ENCODE data around the gene CZIB. TPM values are rescaled to one million over a fixed set of nuclear protein-coding genes. Genes with fewer than 3 reads are reported as not detected.
"Not testable (repeated sequence)": the region's sequence is repeated elsewhere in the genome, so short reads cannot be mapped to it uniquely, and the experiment has no call there.

The CZIB gene
- total and polyA plus RNA-seq, 8 donors, result 12.1 to 66.9 (median 18.6) TPM

DNA sequence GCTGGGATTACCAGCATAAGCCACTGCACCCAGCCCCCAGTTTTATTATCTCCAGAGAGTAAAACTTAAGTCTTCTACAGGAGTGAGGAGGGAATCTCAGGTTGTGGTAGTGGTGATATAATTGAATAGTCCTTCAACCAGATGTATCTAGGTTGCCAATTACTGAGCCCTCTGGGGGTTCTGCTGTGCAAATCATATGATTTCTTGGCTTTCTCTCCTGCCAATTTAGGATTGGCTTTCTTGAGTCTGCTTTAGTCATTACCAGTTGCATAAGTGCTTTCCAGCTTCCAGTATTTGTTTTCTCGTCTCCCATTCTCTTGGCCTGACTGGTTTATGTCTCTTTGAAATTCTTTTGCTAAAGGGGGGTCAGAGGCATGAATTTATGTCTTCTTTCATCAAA lies 12.7 kb downstream of the CZIB start:
- no peaks in the 10 kb centered on the region for H3K4me1 ChIP-seq
- H3K4me3 ChIP-seq, result no peak overlapping the region
- H3K27me3 ChIP-seq, result no peaks in the 10 kb centered on the region
- DNase-seq (no peak), ATAC-seq (no peak), FAIRE-seq (no peak)
- TF ChIP-seq, protein P1, sequence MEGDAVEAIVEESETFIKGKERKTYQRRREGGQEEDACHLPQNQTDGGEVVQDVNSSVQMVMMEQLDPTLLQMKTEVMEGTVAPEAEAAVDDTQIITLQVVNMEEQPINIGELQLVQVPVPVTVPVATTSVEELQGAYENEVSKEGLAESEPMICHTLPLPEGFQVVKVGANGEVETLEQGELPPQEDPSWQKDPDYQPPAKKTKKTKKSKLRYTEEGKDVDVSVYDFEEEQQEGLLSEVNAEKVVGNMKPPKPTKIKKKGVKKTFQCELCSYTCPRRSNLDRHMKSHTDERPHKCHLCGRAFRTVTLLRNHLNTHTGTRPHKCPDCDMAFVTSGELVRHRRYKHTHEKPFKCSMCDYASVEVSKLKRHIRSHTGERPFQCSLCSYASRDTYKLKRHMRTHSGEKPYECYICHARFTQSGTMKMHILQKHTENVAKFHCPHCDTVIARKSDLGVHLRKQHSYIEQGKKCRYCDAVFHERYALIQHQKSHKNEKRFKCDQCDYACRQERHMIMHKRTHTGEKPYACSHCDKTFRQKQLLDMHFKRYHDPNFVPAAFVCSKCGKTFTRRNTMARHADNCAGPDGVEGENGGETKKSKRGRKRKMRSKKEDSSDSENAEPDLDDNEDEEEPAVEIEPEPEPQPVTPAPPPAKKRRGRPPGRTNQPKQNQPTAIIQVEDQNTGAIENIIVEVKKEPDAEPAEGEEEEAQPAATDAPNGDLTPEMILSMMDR (IDR thresholded peaks at IDR 0.05), result no peak
- no peak overlapping the region for H3K27ac ChIP-seq
- H3K9me3 ChIP-seq, result no peaks in the 10 kb centered on the region
- H3K36me3 ChIP-seq, result peaks cover 4 to 57% (median 37%) of the 10 kb centered on the region in 3 donors
- WGBS, 2 donors, result 87 to 93% methylated on average over 1 of the region's 1 CpG
- intact Hi-C loops (cut with DNase I), result no loop called here

DNA sequence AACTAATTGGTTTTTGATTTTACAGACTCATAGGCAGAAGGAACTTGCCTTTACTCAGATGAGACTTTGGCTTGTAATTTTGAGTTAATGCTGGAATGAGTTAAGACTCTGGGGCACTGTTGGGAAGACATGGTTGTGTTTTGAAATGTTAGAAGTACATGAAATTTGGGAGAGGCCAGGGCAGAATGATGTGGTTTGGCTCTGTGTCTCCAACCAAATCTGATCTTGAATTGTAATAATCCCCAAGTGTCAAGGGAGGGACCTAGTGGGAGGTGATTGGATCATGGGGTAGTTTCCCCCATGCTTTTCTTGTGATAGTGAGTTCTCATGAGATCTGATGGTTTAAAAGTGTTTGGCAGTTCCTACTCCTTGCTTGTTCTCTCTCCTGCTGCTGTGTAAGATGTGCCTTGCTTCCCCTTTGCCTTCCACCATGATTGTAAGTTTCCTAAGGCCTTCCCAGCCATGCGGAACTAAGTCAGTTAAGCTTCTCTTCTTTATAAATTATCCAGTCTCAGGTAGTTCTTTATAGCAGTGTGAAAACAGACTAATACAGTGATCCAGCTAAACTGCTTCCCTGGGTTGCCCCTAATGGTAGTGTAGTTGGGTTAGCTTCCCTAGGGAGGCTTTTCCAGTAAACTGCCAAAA lies 13.6 kb downstream of the CZIB start:
- Histone ChIP-seq H3K27me3 (no peaks in the 10 kb centered on the region), H3K4me1 (no peaks in the 10 kb centered on the region), H3K4me3 (no peak overlapping the region), H3K36me3 (peaks cover 7 to 65% (median 35%) of the 10 kb centered on the region in 3 donors), H3K27ac (no peak overlapping the region), H3K9me3 (no peaks in the 10 kb centered on the region)
- ATAC-seq (no peak), DNase-seq (no peak), FAIRE-seq (no peak)
- intact Hi-C loops (cut with DNase I), result no loop called here
- WGBS, 2 donors, result 100% methylated on average over 1 of the region's 1 CpG
- TF ChIP-seq, protein P1 (IDR thresholded peaks at IDR 0.05), result no peak

DNA sequence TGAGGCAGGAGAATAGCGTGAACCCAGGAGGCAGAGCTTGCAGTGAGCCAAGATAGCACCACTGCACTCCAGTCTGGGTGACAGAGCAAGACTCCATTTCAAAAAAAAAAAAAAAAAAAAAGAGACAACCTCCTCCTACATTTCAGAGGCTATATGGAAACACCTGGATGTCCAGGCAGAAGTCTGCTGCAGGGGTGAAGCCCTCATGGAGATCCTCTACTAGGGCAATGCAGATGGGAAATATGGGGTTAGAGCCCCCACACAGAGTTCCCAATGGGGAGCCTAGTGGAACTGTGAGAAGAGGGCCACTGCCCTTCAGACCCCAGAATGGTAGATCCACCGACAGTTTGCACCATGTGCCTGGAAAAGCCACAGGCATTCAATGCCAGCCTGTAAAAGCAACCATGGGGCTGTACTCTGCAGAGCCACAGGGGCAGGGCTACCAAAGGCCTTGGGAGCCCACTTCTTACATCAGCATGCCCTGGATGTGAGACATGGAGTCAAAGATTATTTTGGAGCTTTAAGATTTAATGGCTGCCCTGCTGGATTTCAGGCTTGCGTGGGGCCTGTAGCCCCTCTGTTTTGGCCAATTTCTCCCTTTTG lies 14.2 kb downstream of the CZIB start:
- FAIRE-seq; DNase-seq; H3K4me3 ChIP-seq; H3K27me3 ChIP-seq; ATAC-seq; H3K4me1 ChIP-seq; intact Hi-C loops (cut with DNase I); H3K27ac ChIP-seq; H3K9me3 ChIP-seq: not testable (repeated sequence)
- WGBS, 2 donors, result 100% methylated on average over 3 of the region's 3 CpGs
- H3K36me3 ChIP-seq, result peaks cover 7 to 65% (median 32%) of the 10 kb centered on the region in 3 donors

DNA sequence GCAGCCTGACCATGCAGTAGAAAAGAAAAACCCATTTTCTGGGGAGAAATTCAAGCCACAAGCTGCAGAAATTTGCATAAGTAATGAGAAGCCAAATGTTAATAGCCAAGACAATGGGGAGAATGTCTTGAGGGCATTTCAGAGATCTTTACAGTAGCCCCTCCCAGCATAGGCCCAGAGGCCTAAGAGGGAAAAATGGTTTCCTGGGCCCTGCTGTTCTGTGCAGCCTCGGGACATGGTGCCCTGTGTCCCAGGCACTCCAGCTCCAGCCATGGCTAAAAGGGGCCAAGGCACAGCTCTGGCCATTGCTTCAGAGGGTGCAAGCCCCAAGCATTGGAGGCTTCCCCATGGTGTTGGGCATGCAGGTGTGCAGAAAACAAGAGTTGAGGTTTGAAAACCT lies 14.9 kb downstream of the CZIB start:
- DNase-seq; H3K9me3 ChIP-seq; FAIRE-seq; H3K27me3 ChIP-seq; H3K27ac ChIP-seq; H3K4me3 ChIP-seq; H3K4me1 ChIP-seq; ATAC-seq; intact Hi-C loops (cut with DNase I): not testable (repeated sequence)
- 100% methylated on average over 1 of the region's 1 CpG for WGBS, 2 donors
- peaks cover 7 to 67% (median 25%) of the 10 kb centered on the region in 3 donors for H3K36me3 ChIP-seq

DNA sequence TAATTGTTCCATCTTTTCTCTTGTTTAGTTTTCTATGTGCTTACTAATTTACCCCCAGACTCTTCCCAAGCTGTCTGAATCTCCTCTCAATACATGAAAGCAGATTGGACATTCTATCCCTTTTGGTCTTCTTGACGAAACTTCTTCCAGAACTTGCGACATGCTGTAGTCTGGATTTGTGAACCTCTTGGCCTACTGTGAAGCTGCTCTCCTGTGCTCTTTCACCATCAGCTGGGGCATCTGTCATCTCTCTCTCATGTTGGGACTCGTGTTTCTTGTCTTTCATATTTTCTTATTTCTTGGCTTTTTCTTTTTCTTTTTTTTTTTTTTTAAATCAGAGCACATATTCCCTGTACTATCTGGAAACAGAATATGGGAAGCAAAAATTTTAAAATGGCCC lies 17.0 kb downstream of the CZIB start:
- no peak overlapping the region for H3K27ac ChIP-seq
- FAIRE-seq (no peak), DNase-seq (no peak), ATAC-seq (no peak)
- TF ChIP-seq, protein P1 (IDR thresholded peaks at IDR 0.05), result no peak
- H3K9me3 ChIP-seq, result no peaks in the 10 kb centered on the region
- H3K36me3 ChIP-seq, result peaks cover 4 to 47% (median 20%) of the 10 kb centered on the region in 3 donors
- 95 to 97% methylated on average over 3 of the region's 3 CpGs for WGBS, 2 donors
- H3K4me3 ChIP-seq, result no peak overlapping the region
- peaks cover under 1 to 5% (median under 1%) of the 10 kb centered on the region in 3 donors for H3K4me1 ChIP-seq
- no peaks in the 10 kb centered on the region for H3K27me3 ChIP-seq
- intact Hi-C loops (cut with DNase I), result no loop called here

DNA sequence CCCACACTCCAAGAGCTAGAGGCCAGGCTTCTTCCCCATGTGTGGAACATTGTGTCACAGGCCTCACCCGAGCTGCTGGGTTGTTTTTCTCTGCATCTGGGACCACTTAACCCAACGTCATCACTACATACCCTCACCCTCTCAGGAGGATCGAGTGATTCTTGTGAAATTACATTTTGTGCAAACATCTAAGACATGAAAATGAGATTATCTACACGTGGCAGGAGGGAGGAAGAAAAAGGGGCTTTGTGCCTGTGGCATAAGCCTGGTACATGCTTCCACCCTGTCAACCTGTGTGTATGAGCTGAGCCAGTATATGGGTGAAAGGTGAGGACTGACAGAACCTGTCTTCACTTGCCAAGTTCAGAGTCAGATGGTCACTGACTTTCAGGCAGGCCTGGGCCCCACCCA lies 22.2 kb downstream of the CZIB start:
- Histone ChIP-seq H3K27me3 (no peaks in the 10 kb centered on the region), H3K4me1 (peaks cover 9 to 20% (median 12%) of the 10 kb centered on the region in 3 donors), H3K36me3 (peaks cover 0 to 19% (median 4%) of the 10 kb centered on the region in 3 donors), H3K9me3 (no peaks in the 10 kb centered on the region), H3K4me3 (peak overlapping the region in 2 of 4 donors; percentile 71 to 98), H3K27ac (no peak overlapping the region)
- intact Hi-C loops (cut with DNase I), result no loop called here
- DNase-seq (no peak), ATAC-seq (no peak), FAIRE-seq (no peak)
- TF ChIP-seq, protein P1 (IDR thresholded peaks at IDR 0.05), result no peak
- 20 to 24% methylated on average over 4 of the region's 4 CpGs for WGBS, 2 donors

Data from pancreas (tissue), 10 donors.